C4-2B (cell line): ENCODE measurements around the gene ZNF689.
A peak's percentile ranks its signal among the peaks of the same experiment; 100 is the strongest.
"Not testable (repeated sequence)": the region's sequence is repeated elsewhere in the genome, so short reads cannot be mapped to it uniquely, and the experiment has no call there.

ENCODE experiments used
- H3K27ac ChIP-seq: fragments of 450-650 bp; 2 replicates; pipeline ENCODE4 v1.5.1; 2017
- ZFX ChIP-seq: fragments of 450-650 bp; IDR thresholded peaks from 2 replicates; pipeline ENCODE4 v1.6.1; 2017
- TF ChIP-seq, protein P1 (sequence below): fragments of 450-650 bp; conservative IDR thresholded peaks from 2 replicates; pipeline ENCODE4 v1.5.1; 2017; ENCODE audit warnings: mild to moderate bottlenecking

ZNF689 gene

GRCh38 chr16:30645727-30646126, 35.5 kb upstream of the ZNF689 start:
- no peak overlapping the region for H3K27ac ChIP-seq
- TF ChIP-seq, protein P1, sequence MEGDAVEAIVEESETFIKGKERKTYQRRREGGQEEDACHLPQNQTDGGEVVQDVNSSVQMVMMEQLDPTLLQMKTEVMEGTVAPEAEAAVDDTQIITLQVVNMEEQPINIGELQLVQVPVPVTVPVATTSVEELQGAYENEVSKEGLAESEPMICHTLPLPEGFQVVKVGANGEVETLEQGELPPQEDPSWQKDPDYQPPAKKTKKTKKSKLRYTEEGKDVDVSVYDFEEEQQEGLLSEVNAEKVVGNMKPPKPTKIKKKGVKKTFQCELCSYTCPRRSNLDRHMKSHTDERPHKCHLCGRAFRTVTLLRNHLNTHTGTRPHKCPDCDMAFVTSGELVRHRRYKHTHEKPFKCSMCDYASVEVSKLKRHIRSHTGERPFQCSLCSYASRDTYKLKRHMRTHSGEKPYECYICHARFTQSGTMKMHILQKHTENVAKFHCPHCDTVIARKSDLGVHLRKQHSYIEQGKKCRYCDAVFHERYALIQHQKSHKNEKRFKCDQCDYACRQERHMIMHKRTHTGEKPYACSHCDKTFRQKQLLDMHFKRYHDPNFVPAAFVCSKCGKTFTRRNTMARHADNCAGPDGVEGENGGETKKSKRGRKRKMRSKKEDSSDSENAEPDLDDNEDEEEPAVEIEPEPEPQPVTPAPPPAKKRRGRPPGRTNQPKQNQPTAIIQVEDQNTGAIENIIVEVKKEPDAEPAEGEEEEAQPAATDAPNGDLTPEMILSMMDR: no peak
- TF ChIP-seq ZFX: no peak

DNA sequence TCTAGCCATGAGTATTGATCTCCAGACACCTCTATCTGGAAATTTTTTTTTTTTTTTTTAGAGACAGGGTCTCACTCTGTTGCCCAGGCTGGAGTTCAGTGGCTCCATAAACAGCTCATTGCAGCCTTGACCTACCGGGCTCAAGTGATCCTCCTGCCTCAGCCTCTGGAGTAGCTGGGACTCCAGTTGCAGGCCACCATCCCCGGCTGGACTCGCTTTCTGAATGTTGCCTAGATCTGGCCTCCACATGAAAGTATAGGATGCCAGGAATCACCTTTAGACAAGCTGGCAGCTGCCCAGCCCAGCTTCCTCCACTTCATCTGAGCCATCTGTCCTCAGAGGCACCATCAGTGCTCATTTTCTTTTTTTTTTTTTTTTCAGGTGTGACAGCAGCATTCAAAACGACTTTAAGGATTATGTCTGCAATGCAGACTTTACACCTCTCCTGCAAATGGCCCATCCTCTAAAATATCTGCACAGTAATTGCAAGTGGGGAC, 34.2 kb upstream of the ZNF689 start:
- TF ChIP-seq, protein P1: no peak
- no peak for TF ChIP-seq ZFX

DNA sequence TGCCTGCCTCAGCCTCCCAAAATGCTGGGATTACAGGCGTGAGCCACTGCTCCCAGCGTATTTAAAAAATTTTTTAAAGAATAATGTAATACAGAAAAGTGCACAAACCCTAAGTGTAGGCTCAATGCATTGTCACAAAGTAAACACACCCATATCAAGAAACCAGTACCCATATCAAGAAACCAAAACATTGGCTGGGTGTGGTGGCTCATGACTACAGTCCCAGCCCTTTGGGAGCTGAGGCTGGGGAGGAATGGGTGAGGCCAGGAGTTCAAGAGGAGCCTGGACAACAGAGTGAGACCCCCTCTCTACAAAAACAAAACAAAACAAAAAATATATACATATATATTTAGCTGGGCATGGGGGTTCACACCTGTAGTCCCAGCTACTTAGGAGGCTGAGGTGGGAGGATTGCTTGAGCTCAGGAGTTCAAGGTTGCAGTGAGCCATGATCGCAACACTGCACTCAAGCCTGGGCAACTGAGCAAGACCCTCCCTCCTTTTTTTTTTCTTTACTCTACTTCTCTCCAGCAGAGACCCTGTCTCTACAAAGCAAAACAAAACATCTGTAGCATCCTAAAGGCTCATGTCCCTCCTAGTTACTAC, 31.3 kb upstream of the ZNF689 start:
- TF ChIP-seq, protein P1: no peak
- no peak for TF ChIP-seq ZFX
- no peak overlapping the region for H3K27ac ChIP-seq

More for the DNA sequence above, 34.2 kb upstream of the ZNF689 start:
- no peak overlapping the region for H3K27ac ChIP-seq

- TF ChIP-seq ZFX: no peak
- TF ChIP-seq, protein P1: peak; percentile 75
- no peak overlapping the region for H3K27ac ChIP-seq
Observed at GRCh38 chr16:30637944-30638343, 27.8 kb upstream of the ZNF689 start.

DNA sequence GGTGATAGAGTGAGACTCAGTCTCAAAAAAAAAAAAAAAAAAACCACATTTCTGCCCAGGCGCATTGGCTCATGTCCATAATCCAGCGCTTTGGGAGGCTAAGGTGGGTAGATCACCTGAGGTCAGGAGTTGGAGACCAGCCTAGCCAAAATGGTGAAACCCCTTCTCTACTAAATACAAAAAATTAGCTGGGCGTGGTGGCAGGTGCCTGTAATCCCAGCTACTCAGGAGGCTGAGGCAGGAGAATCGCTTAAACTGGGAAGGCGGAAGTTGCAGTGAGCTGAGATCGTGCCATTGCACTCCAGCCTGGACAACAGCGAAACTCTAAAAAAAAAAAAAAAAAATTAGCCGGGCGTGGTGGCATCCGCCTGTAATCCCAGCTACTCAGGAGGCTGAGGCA, 26.9 kb upstream of the ZNF689 start:
- not testable (repeated sequence) for H3K27ac ChIP-seq

DNA sequence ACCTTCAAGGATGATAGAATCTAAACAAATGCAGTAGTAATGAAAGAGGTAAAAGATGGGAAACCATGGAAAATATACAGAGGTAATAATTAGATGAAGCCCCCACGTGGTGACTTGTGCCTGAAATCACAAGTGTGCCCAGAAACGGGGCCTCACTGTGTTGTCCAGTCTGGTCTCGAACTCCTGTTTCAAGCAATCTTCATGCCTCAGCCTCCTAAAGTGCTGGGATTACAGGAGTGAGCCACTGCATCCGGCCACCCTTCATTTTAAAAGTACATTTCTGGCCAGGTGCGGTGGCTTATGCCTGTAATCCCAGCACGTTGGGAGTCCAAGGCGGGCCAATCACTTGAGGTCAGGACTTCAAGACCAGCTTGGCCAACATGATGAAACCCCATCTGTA, 26.4 kb upstream of the ZNF689 start:
- H3K27ac ChIP-seq: no peak overlapping the region
- no peak for TF ChIP-seq ZFX
- TF ChIP-seq, protein P1: no peak

DNA sequence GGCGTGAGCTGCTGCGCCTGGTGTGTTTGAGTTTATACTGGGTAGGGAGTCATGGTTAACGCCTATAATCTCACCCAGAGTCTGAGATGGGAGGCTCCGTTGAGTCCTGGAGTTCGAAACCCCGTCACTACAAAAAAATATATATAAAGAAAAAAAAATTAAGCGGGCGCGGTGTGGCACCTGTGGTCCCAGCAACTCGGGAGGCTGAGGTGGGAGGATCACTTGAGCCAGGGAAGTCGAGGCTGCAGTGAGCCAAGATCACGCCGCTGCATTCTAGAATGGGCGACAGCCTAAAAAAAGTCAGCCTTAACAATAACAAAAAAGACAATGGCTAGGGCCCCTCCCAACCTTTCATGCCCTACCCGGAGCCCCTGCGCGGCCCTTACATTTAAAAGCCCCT, 23.3 kb upstream of the ZNF689 start:
- H3K27ac ChIP-seq: peak overlapping the region; percentile 83
- TF ChIP-seq ZFX: no peak
- TF ChIP-seq, protein P1: no peak

DNA sequence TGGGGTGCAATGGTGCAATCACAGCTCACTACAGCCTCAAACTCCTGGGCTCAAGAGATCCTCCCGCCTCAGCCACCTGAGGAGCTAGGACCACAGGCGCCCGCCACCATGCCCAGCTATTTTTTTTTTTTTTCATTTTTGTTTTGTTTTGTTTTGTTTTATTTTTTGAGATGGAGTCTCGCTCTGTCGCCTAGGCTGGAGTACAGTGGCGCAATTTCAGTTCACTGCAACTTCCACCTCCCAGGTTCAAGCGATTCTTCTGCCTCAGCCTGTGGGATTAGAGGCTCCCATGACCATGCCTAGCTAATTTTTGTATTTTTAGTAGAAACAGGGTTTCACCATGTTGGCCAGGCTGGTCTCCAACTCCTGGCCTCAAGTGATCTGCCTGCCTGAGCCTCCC, 22.3 kb upstream of the ZNF689 start:
- H3K27ac ChIP-seq: not testable (repeated sequence)
